GM23338 (cell line): Measurements from ENCODE around the gene HOXD9. TPM values are rescaled to one million over a fixed set of nuclear protein-coding genes. Genes with fewer than 3 reads are reported as not detected.
A peak's percentile ranks its signal among the peaks of the same experiment; 100 is the strongest.

ENCODE experiments used
- ATAC-seq: fragments of 200-7000 bp; cut with Tn5 transposase; 3 replicates; pipeline ENCODE4 v1.9.1; 2020
- DNase-seq: peaks from one replicate; pipeline ENCODE4 v3.0.0-alpha.2; 2015; ENCODE audit warnings: low spot score
- H2AFZ ChIP-seq: fragments of 200-600 bp; sonication (generic); 2 replicates; pipeline ENCODE4 v1.8.0; 2016; ENCODE audit warnings: antibody characterized with exemption, mild to moderate bottlenecking, moderate library complexity
- H3F3A ChIP-seq: fragments of 200-600 bp; sonication (generic); replicated peaks from 2 replicates; pipeline ENCODE4 v1.8.0; 2017; ENCODE audit warnings: antibody characterized with exemption, mixed run types, low read depth
- H3K27ac ChIP-seq: fragments of 200-600 bp; sonication (generic); 2 replicates; pipeline ENCODE4 v1.6.1; 2016; ENCODE audit warnings: low read depth
- H3K27me3 ChIP-seq: fragments of 200-600 bp; sonication (generic); 2 replicates; pipeline ENCODE4 v1.8.0; 2016; ENCODE audit warnings: mild to moderate bottlenecking, mixed run types, moderate library complexity; ENCODE audit not compliant: insufficient read depth
- H3K36me3 ChIP-seq: fragments of 200-600 bp; sonication (generic); 2 replicates; pipeline ENCODE4 v1.8.0; 2016; ENCODE audit warnings: mild to moderate bottlenecking; ENCODE audit not compliant: insufficient read depth
- H3K4me1 ChIP-seq: fragments of 200-600 bp; sonication (generic); 2 replicates; pipeline ENCODE4 v1.8.0; 2016; ENCODE audit warnings: mild to moderate bottlenecking, moderate library complexity; ENCODE audit not compliant: insufficient read depth
- H3K4me2 ChIP-seq: fragments of 200-600 bp; sonication (generic); 2 replicates; pipeline ENCODE4 v1.7.1; 2017; ENCODE audit warnings: mixed run types
- H3K4me3 ChIP-seq: fragments of 200-600 bp; sonication (generic); 2 replicates; pipeline ENCODE4 v1.6.1; 2016; ENCODE audit warnings: mixed run types
- H3K79me2 ChIP-seq: fragments of 200-600 bp; sonication (generic); replicated peaks from 2 replicates; pipeline ENCODE4 v1.8.0; 2017; ENCODE audit warnings: mild to moderate bottlenecking; ENCODE audit not compliant: insufficient read depth
- H3K9me2 ChIP-seq: fragments of 200-600 bp; sonication (generic); 2 replicates; pipeline ENCODE4 v1.8.0; 2017; ENCODE audit not compliant: insufficient read depth
- H4K20me1 ChIP-seq: fragments of 200-600 bp; sonication (generic); replicated peaks from 2 replicates; pipeline ENCODE4 v1.8.0; 2017; ENCODE audit warnings: mild to moderate bottlenecking; ENCODE audit not compliant: insufficient read depth
- H3K27ac Mint-ChIP-seq: 2 replicates; pipeline ENCODE4 v1.8.0; 2020; ENCODE audit warnings: inconsistent platforms, mild to moderate bottlenecking, moderate library complexity, mixed read lengths
- H3K27me3 Mint-ChIP-seq: 3 replicates; pipeline ENCODE4 v1.8.0; 2022; ENCODE audit warnings: low read depth, mild to moderate bottlenecking, moderate library complexity, mixed read lengths, inconsistent platforms; ENCODE audit not compliant: insufficient read depth, poor library complexity
- H3K36me3 Mint-ChIP-seq: 3 replicates; pipeline ENCODE4 v1.8.0; 2021; ENCODE audit warnings: low read depth, mild to moderate bottlenecking, inconsistent platforms, moderate library complexity, mixed read lengths
- H3K4me1 Mint-ChIP-seq: 3 replicates; pipeline ENCODE4 v1.8.0; 2020; ENCODE audit warnings: mild to moderate bottlenecking, inconsistent platforms, mixed read lengths
- H3K4me3 Mint-ChIP-seq: 3 replicates; pipeline ENCODE4 v1.8.0; 2021; ENCODE audit warnings: moderate library complexity, mild to moderate bottlenecking, inconsistent platforms, mixed read lengths
- H3K9me3 Mint-ChIP-seq: 3 replicates; pipeline ENCODE4 v1.8.0; 2020; ENCODE audit warnings: moderate library complexity, mild to moderate bottlenecking, inconsistent platforms, mixed read lengths
- CTCF ChIP-seq, 2 experiments: fragments of 200-600 bp in 1 of 2; sonication (generic) in 1 of 2; conservative IDR thresholded peaks; 2 replicates each; pipeline versions ENCODE4 v1.5.1 to v1.6.1; 2016 to 2017; ENCODE audit warnings: antibody characterized with exemption in 2 of 2, low read depth in 2 of 2, mild to moderate bottlenecking in 2 of 2, moderate library complexity in 1 of 2
- EZH2 ChIP-seq: fragments of 200-600 bp; sonication (generic); IDR thresholded peaks from one replicate; pipeline ENCODE4 v1.8.0; 2017; ENCODE audit warnings: antibody characterized with exemption, mild to moderate bottlenecking, low read depth; ENCODE audit not compliant: unreplicated experiment
- EZH2phosphoT487 ChIP-seq: fragments of 200-600 bp; sonication (generic); IDR thresholded peaks from one replicate; pipeline ENCODE4 v1.8.1; 2018; ENCODE audit warnings: antibody characterized with exemption; ENCODE audit not compliant: unreplicated experiment
- JUNB ChIP-seq: IDR thresholded peaks from one replicate; pipeline ENCODE4 v1.6.1; 2016; ENCODE audit warnings: antibody characterized with exemption; ENCODE audit not compliant: unreplicated experiment
- polyA plus RNA-seq: library from polyadenylated mRNA; unstranded; fragments of >200 nt; fragmentation: Nextera tagmentation; extraction: Ambion mirVana; gene quantifications from 2 replicates; pipeline ENCODE4 v1.2.1, GENCODE V29; 2016
- total RNA-seq: library from RNA; depleted of rRNA; stranded (reverse); fragments of >200 nt; shearing (Covaris generic); gene quantifications from 2 replicates; pipeline ENCODE4 v1.2.3, GENCODE V29; 2014

Gene HOXD9
- total and polyA plus RNA-seq, 2 experiments from 2014 or later = not detected

- TF ChIP-seq EZH2 = peak; percentile 19
- TF ChIP-seq EZH2phosphoT487 = peak; percentile 84
- TF ChIP-seq CTCF (conservative IDR thresholded peaks at IDR 0.05; ENCODE audit: low read depth in 2 of 2) = no peak
- Mint-ChIP-seq H3K9me3 (0 out of 3 replicates have a peak, but pooled peaks cover 2% of the 10 kb centered on the region), H3K27ac (no peak overlapping the region), H3K36me3 (no peaks in the 10 kb centered on the region), H3K4me3 (no peak overlapping the region; the same call in 2 of the 3 replicates), H3K27me3 (peaks cover 99% of the 10 kb centered on the region), H3K4me1 (peaks cover 23% of the 10 kb centered on the region)
- Histone ChIP-seq H3K4me3 (no peak overlapping the region), H3K27ac (no peak overlapping the region), H3K9me2 (no peaks in the 10 kb centered on the region), H3K4me1 (peaks cover 35% of the 10 kb centered on the region), H4K20me1 (peaks cover 65% of the 10 kb centered on the region), H3F3A (peaks cover 34% of the 10 kb centered on the region), H2AFZ (no peak overlapping the region), H3K27me3 (peaks cover 100% of the 10 kb centered on the region), H3K79me2 (no peaks in the 10 kb centered on the region), H3K4me2 (no peak overlapping the region), H3K36me3 (no peaks in the 10 kb centered on the region)
- DNase-seq (peak; percentile 17), ATAC-seq (no peak)
These were observed 28.3 kb downstream of the HOXD9 start for GRCh38 chr2:176150584-176151441.

- no peak within 1 kb of the TSS for H3K27ac ChIP-seq
- Mint-ChIP-seq H3K4me1 (peaks cover 26% of the 10 kb centered on the region), H3K9me3 (peaks cover 4% of the 10 kb centered on the region; the same call in 1 of the 3 replicates), H3K36me3 (no peaks in the 10 kb centered on the region), H3K4me3 (peak within 1 kb of the TSS; percentile 59), H3K27ac (no peak within 1 kb of the TSS), H3K27me3 (peaks cover 99% of the 10 kb centered on the region)
- H3K4me2 ChIP-seq = peak within 1 kb of the TSS; percentile 44
- DNase-seq (peak; percentile 51), ATAC-seq (peak; percentile 29)
- peaks cover 37% of the 10 kb centered on the region for H3F3A ChIP-seq
- TF ChIP-seq EZH2phosphoT487 (peak; percentile 98), EZH2 (peak; percentile 95), JUNB (no peak)
- H2AFZ ChIP-seq = no peak within 1 kb of the TSS
- no peaks in the 10 kb centered on the region for H3K36me3 ChIP-seq
- no peaks in the 10 kb centered on the region for H3K79me2 ChIP-seq
- peaks cover 100% of the 10 kb centered on the region for H3K27me3 ChIP-seq
- peaks cover 59% of the 10 kb centered on the region for H4K20me1 ChIP-seq
- peaks cover 39% of the 10 kb centered on the region for H3K4me1 ChIP-seq
- no peaks in the 10 kb centered on the region for H3K9me2 ChIP-seq
- peak within 1 kb of the TSS; percentile 34 for H3K4me3 ChIP-seq
These were observed 29.1 kb downstream of the HOXD9 start, which contains the start of gene HOXD4 for GRCh38 chr2:176151442-176152287. HOXD4 (plus strand) TSS chr2:176151550; CDS start chr2:176151634, 84 bp downstream.
